Thymus (tissue), 11 donors: ENCODE data around the gene ST7L. TPM values are rescaled to one million over a fixed set of nuclear protein-coding genes. Genes with fewer than 3 reads are reported as not detected.

ENCODE experiments used
- DNase-seq, 9 donors: peaks; one replicate each; pipeline ENCODE4 v3.0.0-alpha.2; 2013; ENCODE audit warnings: low spot score in 9 of 9, low read depth in 6 of 9, missing footprints in 1 of 9
- H3K27ac ChIP-seq, 2 donors: one replicate each; pipeline ENCODE4 v1.5.1; 2013; ENCODE audit warnings: control low read depth in 1 of 2, low read depth in 1 of 2, low read length in 1 of 2, mild to moderate bottlenecking in 1 of 2, moderate library complexity in 1 of 2
- H3K27me3 ChIP-seq, 2 donors: one replicate each; pipeline ENCODE4 v1.5.1; 2013; ENCODE audit warnings: low read length in 1 of 2; ENCODE audit not compliant: control insufficient read depth in 2 of 2, insufficient read depth in 1 of 2
- H3K36me3 ChIP-seq, 2 donors: one replicate each; pipeline ENCODE4 v1.5.1; 2013; ENCODE audit warnings: low read length in 1 of 2, mild to moderate bottlenecking in 1 of 2, moderate library complexity in 1 of 2; ENCODE audit not compliant: control insufficient read depth in 2 of 2, insufficient read depth in 2 of 2
- H3K4me1 ChIP-seq, 2 donors: one replicate each; pipeline ENCODE4 v1.5.1; 2013; ENCODE audit warnings: low read length in 2 of 2; ENCODE audit not compliant: control insufficient read depth in 2 of 2, insufficient read depth in 2 of 2
- H3K4me3 ChIP-seq, 2 donors: one replicate each; pipeline ENCODE4 v1.5.1; 2013; ENCODE audit warnings: low read length in 2 of 2, control low read depth in 1 of 2, mild to moderate bottlenecking in 1 of 2
- H3K9me3 ChIP-seq, 2 donors: one replicate each; pipeline ENCODE4 v1.5.1; 2013; ENCODE audit warnings: low read length in 1 of 2, mild to moderate bottlenecking in 1 of 2; ENCODE audit not compliant: control insufficient read depth in 2 of 2, insufficient read depth in 1 of 2
- WGBS: extraction: QIAGEN DNeasy Blood & Tissue Kit; methylation state at CpG from one replicate; pipeline ENCODE4 v1.1.7; 2013; 5-methylcytosine and 5-hydroxymethylcytosine counted together
- polyA plus RNA-seq: library from polyadenylated mRNA; stranded (reverse); fragments of 200-250 nt; gene quantifications from one replicate; pipeline ENCODE4 v1.2.3, GENCODE V29; 2013
- total RNA-seq: library from RNA; stranded (reverse); fragments of 120-200 nt; gene quantifications from one replicate; pipeline ENCODE4 v1.2.4, GENCODE V29; 2013
- donor health status: healthy.

The ST7L gene
- total and polyA plus RNA-seq, 2 donors: 13.4 to 13.9 TPM

GRCh38 chr1:112509005-112509659, 109.8 kb downstream of the ST7L start:
- Histone ChIP-seq H3K36me3 (no peaks in the 10 kb centered on the region), H3K4me3 (peak overlapping the region in 1 of 2 donors; percentile 45), H3K9me3 (no peaks in the 10 kb centered on the region), H3K27ac (no peak overlapping the region), H3K27me3 (peaks cover 46 to 95% of the 10 kb centered on the region in 2 donors), H3K4me1 (peaks cover 9 to 13% of the 10 kb centered on the region in 2 donors)
- 10% methylated on average over 66 of the region's 66 CpGs for WGBS
- peak in 3 of 9 donors; percentile 11 to 27 (median 12) for DNase-seq

GRCh38 chr1:112508278-112509004, 110.5 kb downstream of the ST7L start, which contains the start of gene WNT2B:
TSS of gene WNT2B (plus strand) at chr1:112508965. CDS start at chr1:112509263, 298 bp downstream.
- H3K36me3 ChIP-seq: no peaks in the 10 kb centered on the region
- H3K4me3 ChIP-seq: peak within 1 kb of the TSS; percentile 30 to 45
- peak in 6 of 9 donors; percentile 13 to 43 (median 30) for DNase-seq
- no peak within 1 kb of the TSS for H3K27ac ChIP-seq
- H3K9me3 ChIP-seq: no peaks in the 10 kb centered on the region
- WGBS: 1% methylated on average over 69 of the region's 69 CpGs
- peaks cover 49 to 98% of the 10 kb centered on the region in 2 donors for H3K27me3 ChIP-seq
- peaks cover 9 to 13% of the 10 kb centered on the region in 2 donors for H3K4me1 ChIP-seq

GRCh38 chr1:112507921-112508277, 111.0 kb downstream of the ST7L start:
- Histone ChIP-seq H3K4me1 (peaks cover 9 to 13% of the 10 kb centered on the region in 2 donors), H3K9me3 (no peaks in the 10 kb centered on the region), H3K4me3 (peak overlapping the region; percentile 30 to 45), H3K27ac (no peak overlapping the region), H3K36me3 (no peaks in the 10 kb centered on the region), H3K27me3 (peaks cover 49 to 98% of the 10 kb centered on the region in 2 donors)
- DNase-seq: peak in 2 of 9 donors; percentile 21
- WGBS: 5% methylated on average over 15 of the region's 15 CpGs

- H3K4me3 ChIP-seq: no peak overlapping the region
- no peak overlapping the region for H3K27ac ChIP-seq
- WGBS: 88% methylated on average over 9 of the region's 9 CpGs
These were observed 111.6 kb downstream of the ST7L start for GRCh38 chr1:112507336-112507735.

GRCh38 chr1:112506731-112507130, 112.2 kb downstream of the ST7L start:
- no peak for DNase-seq
- no peak overlapping the region for H3K27ac ChIP-seq
- H3K27me3 ChIP-seq: peaks cover 58 to 100% of the 10 kb centered on the region in 2 donors
- no peaks in the 10 kb centered on the region for H3K9me3 ChIP-seq
- H3K4me1 ChIP-seq: peaks cover 9 to 17% of the 10 kb centered on the region in 2 donors
- H3K36me3 ChIP-seq: no peaks in the 10 kb centered on the region
- H3K4me3 ChIP-seq: no peak overlapping the region
- WGBS: 98% methylated on average over 8 of the region's 8 CpGs

More at GRCh38 chr1:112507336-112507735, 111.6 kb downstream of the ST7L start:
- peaks cover 9 to 13% of the 10 kb centered on the region in 2 donors for H3K4me1 ChIP-seq
- H3K27me3 ChIP-seq: peaks cover 52 to 98% of the 10 kb centered on the region in 2 donors
- no peak for DNase-seq
- H3K36me3 ChIP-seq: no peaks in the 10 kb centered on the region
- no peaks in the 10 kb centered on the region for H3K9me3 ChIP-seq

GRCh38 chr1:112506306-112506705, 112.6 kb downstream of the ST7L start:
- H3K4me1 ChIP-seq: peaks cover 9 to 19% of the 10 kb centered on the region in 2 donors
- no peak overlapping the region for H3K4me3 ChIP-seq
- WGBS: 94% methylated on average over 2 of the region's 2 CpGs
- no peaks in the 10 kb centered on the region for H3K36me3 ChIP-seq
- no peak for DNase-seq
- no peak overlapping the region for H3K27ac ChIP-seq
- peaks cover 63 to 100% of the 10 kb centered on the region in 2 donors for H3K27me3 ChIP-seq
- H3K9me3 ChIP-seq: no peaks in the 10 kb centered on the region

GRCh38 chr1:112505878-112506277, 113.1 kb downstream of the ST7L start:
- no peak overlapping the region for H3K4me3 ChIP-seq
- WGBS: 94% methylated on average over 3 of the region's 3 CpGs
- H3K4me1 ChIP-seq: peaks cover 9 to 19% of the 10 kb centered on the region in 2 donors
- DNase-seq: no peak
- H3K9me3 ChIP-seq: no peaks in the 10 kb centered on the region
- peaks cover 67 to 100% of the 10 kb centered on the region in 2 donors for H3K27me3 ChIP-seq
- no peak overlapping the region for H3K27ac ChIP-seq
- H3K36me3 ChIP-seq: no peaks in the 10 kb centered on the region

GRCh38 chr1:112505400-112505785, 113.5 kb downstream of the ST7L start:
- Histone ChIP-seq H3K4me3 (no peak overlapping the region), H3K36me3 (no peaks in the 10 kb centered on the region), H3K27ac (no peak overlapping the region), H3K4me1 (peaks cover 9 to 19% of the 10 kb centered on the region in 2 donors), H3K27me3 (peaks cover 68 to 100% of the 10 kb centered on the region in 2 donors), H3K9me3 (no peaks in the 10 kb centered on the region)
- no peak for DNase-seq
- 95% methylated on average over 1 of the region's 1 CpG for WGBS
